PFSK-1 (cell line): ENCODE data around the gene ARSD.

Experiments
- FOXP2 ChIP-seq: optimal IDR thresholded peaks from 2 replicates; pipeline ENCODE3; 2011; ENCODE audit warnings: borderline replicate concordance, control low read depth, inconsistent platforms; ENCODE audit not compliant: insufficient read depth; ENCODE audit errors: extremely low read length, extremely low read depth
- POLR2AphosphoS5 ChIP-seq: IDR thresholded peaks from 2 replicates; pipeline ENCODE4 v1.6.1; 2012; ENCODE audit warnings: low read depth, mild to moderate bottlenecking, control low read depth, low read length, moderate library complexity
- REST ChIP-seq, 2 experiments: IDR thresholded peaks; 2 replicates each; pipeline versions ENCODE4 v1.6.1 to v1.8.0; 2011 to 2012; ENCODE audit warnings: low read depth in 2 of 2, low read length in 2 of 2, control low read depth in 1 of 2, inconsistent platforms in 1 of 2, mild to moderate bottlenecking in 1 of 2, moderate library complexity in 1 of 2; ENCODE audit not compliant: insufficient read depth in 1 of 2
- SIN3A ChIP-seq: IDR thresholded peaks from 2 replicates; pipeline ENCODE4 v1.6.1; 2012; ENCODE audit warnings: mild to moderate bottlenecking, low read length, moderate library complexity, borderline replicate concordance; ENCODE audit not compliant: insufficient read depth
- TAF1 ChIP-seq: IDR thresholded peaks from 2 replicates; pipeline ENCODE4 v1.6.1; 2012; ENCODE audit warnings: low read length, control low read depth, borderline replicate concordance; ENCODE audit not compliant: insufficient read depth

DNA sequence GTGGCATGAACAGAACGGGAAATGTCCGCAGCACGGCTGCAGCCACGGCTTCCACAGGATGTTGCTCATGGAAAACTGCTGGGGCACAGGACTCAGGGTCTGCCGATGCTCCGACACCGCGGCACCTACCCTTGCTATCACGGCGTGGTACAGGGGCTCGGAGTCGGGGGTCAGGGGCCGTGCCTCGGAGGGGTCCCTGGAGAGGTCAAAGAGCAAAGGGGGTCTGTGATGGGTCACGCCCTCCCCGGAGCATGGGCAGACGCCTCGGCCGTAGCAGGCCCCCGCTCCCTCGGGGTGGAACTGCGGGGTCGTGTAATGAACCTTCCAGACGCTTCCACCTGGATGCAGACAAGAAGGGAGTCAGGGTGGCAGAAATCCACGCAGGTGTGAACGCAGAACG lies 21.8 kb downstream of the ARSD start:
- TF ChIP-seq POLR2AphosphoS5 (no peak), SIN3A (no peak), TAF1 (no peak), FOXP2 (no peak), REST (IDR thresholded peaks at IDR 0.05; ENCODE audit: insufficient read depth in 1 of 2, low read depth in 2 of 2, low read length in 2 of 2) (no peak)
